ENCODE measurements around the gene GFER. TPM values are rescaled to one million over a fixed set of nuclear protein-coding genes. Genes with fewer than 3 reads are reported as not detected.

Gene GFER
- total RNA-seq, 1 donor: 9.5 TPM

GRCh38 chr16:1973461-1974156 lies 10.4 kb upstream of the GFER start:
- no peak overlapping the region for H3K4me3 ChIP-seq (ENCODE audit: low read depth, low read length)
- TF ChIP-seq, protein P1, sequence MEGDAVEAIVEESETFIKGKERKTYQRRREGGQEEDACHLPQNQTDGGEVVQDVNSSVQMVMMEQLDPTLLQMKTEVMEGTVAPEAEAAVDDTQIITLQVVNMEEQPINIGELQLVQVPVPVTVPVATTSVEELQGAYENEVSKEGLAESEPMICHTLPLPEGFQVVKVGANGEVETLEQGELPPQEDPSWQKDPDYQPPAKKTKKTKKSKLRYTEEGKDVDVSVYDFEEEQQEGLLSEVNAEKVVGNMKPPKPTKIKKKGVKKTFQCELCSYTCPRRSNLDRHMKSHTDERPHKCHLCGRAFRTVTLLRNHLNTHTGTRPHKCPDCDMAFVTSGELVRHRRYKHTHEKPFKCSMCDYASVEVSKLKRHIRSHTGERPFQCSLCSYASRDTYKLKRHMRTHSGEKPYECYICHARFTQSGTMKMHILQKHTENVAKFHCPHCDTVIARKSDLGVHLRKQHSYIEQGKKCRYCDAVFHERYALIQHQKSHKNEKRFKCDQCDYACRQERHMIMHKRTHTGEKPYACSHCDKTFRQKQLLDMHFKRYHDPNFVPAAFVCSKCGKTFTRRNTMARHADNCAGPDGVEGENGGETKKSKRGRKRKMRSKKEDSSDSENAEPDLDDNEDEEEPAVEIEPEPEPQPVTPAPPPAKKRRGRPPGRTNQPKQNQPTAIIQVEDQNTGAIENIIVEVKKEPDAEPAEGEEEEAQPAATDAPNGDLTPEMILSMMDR (IDR thresholded peaks at IDR 0.05; ENCODE audit: insufficient read depth, low read depth, low read length): no peak
- DNase-seq (ENCODE audit: low read depth): no peak

GRCh38 chr16:1974157-1975070 lies 9.6 kb upstream of the GFER start:
- TF ChIP-seq, protein P1 (IDR thresholded peaks at IDR 0.05; ENCODE audit: insufficient read depth, low read depth, low read length): no peak
- DNase-seq (ENCODE audit: low read depth): no peak
- no peak overlapping the region for H3K4me3 ChIP-seq (ENCODE audit: low read depth, low read length)

DNA sequence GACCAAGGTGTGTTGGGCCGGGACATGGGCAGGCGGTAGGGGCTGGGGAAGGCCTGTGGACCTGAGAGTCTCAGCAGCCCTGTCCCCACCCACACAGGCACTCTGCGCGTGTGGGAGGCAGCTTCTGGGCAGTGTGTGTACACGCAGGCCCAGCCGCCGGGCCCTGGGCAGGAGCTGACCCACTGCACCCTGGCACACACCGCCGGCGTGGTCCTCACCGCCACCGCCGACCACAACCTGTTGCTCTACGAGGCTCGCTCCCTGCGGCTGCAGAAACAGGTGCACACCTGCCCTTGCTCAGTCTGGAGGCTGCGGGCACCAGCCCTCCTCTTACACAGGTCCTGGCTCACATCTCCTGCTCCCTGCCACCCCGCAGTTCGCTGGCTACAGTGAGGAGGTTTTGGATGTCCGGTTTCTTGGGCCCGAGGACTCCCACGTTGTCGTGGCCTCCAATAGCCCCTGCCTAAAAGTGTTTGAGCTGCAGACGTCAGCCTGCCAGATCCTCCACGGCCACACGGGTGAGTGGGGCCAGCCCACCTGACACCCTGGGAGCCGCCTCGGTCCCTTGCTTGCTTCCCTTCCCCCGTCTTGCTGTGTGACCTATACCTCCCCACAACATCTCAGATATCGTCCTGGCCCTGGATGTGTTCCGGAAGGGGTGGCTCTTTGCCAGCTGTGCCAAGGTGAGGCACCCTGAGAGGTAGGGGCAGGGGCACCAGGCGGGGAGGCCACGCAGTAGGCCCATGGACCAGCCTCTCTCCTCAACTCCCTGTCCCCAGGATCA lies 8.4 kb upstream of the GFER start:
- TF ChIP-seq, protein P1 (IDR thresholded peaks at IDR 0.05; ENCODE audit: insufficient read depth, low read depth, low read length): no peak
- no peak overlapping the region for H3K4me3 ChIP-seq (ENCODE audit: low read depth, low read length)
- no peak for DNase-seq (ENCODE audit: low read depth)

DNA sequence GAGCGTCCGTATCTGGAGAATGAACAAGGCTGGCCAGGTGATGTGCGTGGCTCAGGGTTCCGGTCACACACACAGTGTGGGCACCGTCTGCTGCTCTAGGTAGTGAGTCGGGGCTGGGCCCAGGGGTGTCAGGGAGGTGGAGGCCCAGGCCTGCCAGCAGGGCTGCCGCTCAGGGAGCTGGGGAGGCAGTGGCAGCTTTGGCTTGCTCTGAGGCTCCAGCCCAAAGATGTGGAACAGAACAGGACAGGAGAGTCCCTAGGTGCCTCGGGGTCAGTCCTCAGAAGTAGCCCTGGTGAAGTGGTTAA lies 7.8 kb upstream of the GFER start:
- no peak overlapping the region for H3K4me3 ChIP-seq (ENCODE audit: low read depth, low read length)
- no peak for DNase-seq (ENCODE audit: low read depth)
- TF ChIP-seq, protein P1 (IDR thresholded peaks at IDR 0.05; ENCODE audit: insufficient read depth, low read depth, low read length): no peak

- TF ChIP-seq, protein P1 (IDR thresholded peaks at IDR 0.05; ENCODE audit: insufficient read depth, low read depth, low read length): no peak
- no peak for DNase-seq (ENCODE audit: low read depth)
- no peak overlapping the region for H3K4me3 ChIP-seq (ENCODE audit: low read depth, low read length)
Observed at GRCh38 chr16:1976951-1977874, 6.8 kb upstream of the GFER start.

- TF ChIP-seq, protein P1 (IDR thresholded peaks at IDR 0.05; ENCODE audit: insufficient read depth, low read depth, low read length): no peak
- DNase-seq (ENCODE audit: low read depth): no peak
- no peak overlapping the region for H3K4me3 ChIP-seq (ENCODE audit: low read depth, low read length)
Observed at GRCh38 chr16:1977875-1978268, 6.1 kb upstream of the GFER start.
